Measurements from ENCODE around the gene KANK4.

Gene KANK4

GRCh38 chr1:62188111-62188510 lies 131.1 kb downstream of the KANK4 start:
- H3K27ac ChIP-seq = no peak overlapping the region
- no peak for TF ChIP-seq CTCF (conservative IDR thresholded peaks at IDR 0.05)

- TF ChIP-seq CTCF (conservative IDR thresholded peaks at IDR 0.05) = no peak
- H3K27ac ChIP-seq = no peak overlapping the region
Observed at GRCh38 chr1:62187548-62187947, 131.7 kb downstream of the KANK4 start.
